Measurements from ENCODE around the gene SNX6. TPM values are rescaled to one million over a fixed set of nuclear protein-coding genes. Genes with fewer than 3 reads are reported as not detected.
A peak's percentile ranks its signal among the peaks of the same experiment; 100 is the strongest.

The SNX6 gene
- total and polyA plus RNA-seq, 9 of the 15 experiments (the other 6 are each of a cell fraction or from before 2014, with no cell fraction given): 34.6 to 111 (median 57.5) TPM

GRCh38 chr14:34629657-34630529 lies at the start of gene SNX6 (continued):
- TF ChIP-seq KLF10 (CRISPR knock-in tag; IDR thresholded peaks at IDR 0.05) (no peak), MYNN (IDR thresholded peaks at IDR 0.05) (no peak), MYNN (CRISPR knock-in tag; IDR thresholded peaks at IDR 0.05) (no peak), ARID2 (IDR thresholded peaks at IDR 0.05) (no peak), ZNF511 (CRISPR knock-in tag; IDR thresholded peaks at IDR 0.05) (peak; percentile 42; the same call in 1 of the 2 replicates), MBD1 (CRISPR knock-in tag; IDR thresholded peaks at IDR 0.05) (peak; percentile 96), NR2C2 (CRISPR knock-in tag; IDR thresholded peaks at IDR 0.05) (no peak), NR2C2 (tag; IDR thresholded peaks at IDR 0.05) (0 out of 2 replicates have a peak, but pooled peaks have one; percentile 25), RBBP5 (IDR thresholded peaks at IDR 0.05; ENCODE audit: borderline replicate concordance, insufficient read depth, low read length, poor library complexity, severe bottlenecking) (peak; percentile 84), ZNF146 (CRISPR knock-in tag; IDR thresholded peaks at IDR 0.05; ENCODE audit: unreplicated experiment) (no peak), TBL1XR1 (IDR thresholded peaks at IDR 0.05; ENCODE audit: low read length in 2 of 2) (no peak), YY1 (IDR thresholded peaks at IDR 0.05; ENCODE audit: borderline replicate concordance in 1 of 3, control insufficient read depth in 1 of 3, extremely low read depth in 1 of 3, insufficient read depth in 3 of 3, insufficient read length in 1 of 3, insufficient replicate concordance in 2 of 3, low read depth in 1 of 3, low read length in 2 of 3) (peak; percentile 31 to 87 (median 86)), SMAD1 (IDR thresholded peaks at IDR 0.05; ENCODE audit: low read depth, low read length, partially characterized antibody) (no peak), SAP30 (IDR thresholded peaks at IDR 0.05; ENCODE audit: borderline replicate concordance, insufficient read depth, low read depth, low read length, poor library complexity, severe bottlenecking) (no peak), EP400 (IDR thresholded peaks at IDR 0.05) (no peak; the same call in 1 of the 2 replicates), TFAP4 (CRISPR knock-in tag; IDR thresholded peaks at IDR 0.05; ENCODE audit: borderline replicate concordance) (no peak), POLR2AphosphoS5 (IDR thresholded peaks at IDR 0.05; ENCODE audit: control insufficient read depth, insufficient read depth, low read depth, low read length) (peak; percentile 42; the same call in 1 of the 2 replicates), NRF1 (conservative IDR thresholded peaks at IDR 0.05 in 1 of 2, IDR thresholded peaks at IDR 0.05 in 1 of 2) (peak; percentile 87 to 88), CCNT2 (IDR thresholded peaks at IDR 0.05; ENCODE audit: borderline replicate concordance, extremely low read depth, insufficient read length, low read depth, low read length) (no peak), RBM15 (IDR thresholded peaks at IDR 0.05; ENCODE audit: insufficient read depth, low read length) (no peak), HNRNPLL (IDR thresholded peaks at IDR 0.05; ENCODE audit: low read depth, low read length, poor library complexity, severe bottlenecking) (no peak)

All from K562 (cell line).